GM12892 (cell line): ENCODE measurements around the gene GPR42. TPM values are rescaled to one million over a fixed set of nuclear protein-coding genes. Genes with fewer than 3 reads are reported as not detected.

ENCODE experiments used
- DNase-seq: peaks from one replicate; pipeline ENCODE4 v3.0.0; 2011; ENCODE audit not compliant: insufficient read length
- FAIRE-seq: peaks from 2 replicates; lab custom pipeline; 2011; peaks lifted over from hg19 to GRCh38; lab: Jason Lieb, UNC
- POLR2A ChIP-seq: IDR thresholded peaks from 2 replicates; pipeline ENCODE4 v1.6.1; 2011; ENCODE audit warnings: low read depth, low read length, control low read depth
- POLR2AphosphoS5 ChIP-seq: IDR thresholded peaks from 2 replicates; pipeline ENCODE4 v1.6.1; 2011; ENCODE audit warnings: low read depth, low read length, control low read depth
- TAF1 ChIP-seq: IDR thresholded peaks from 2 replicates; pipeline ENCODE4 v1.6.1; 2011; ENCODE audit warnings: low read depth, mild to moderate bottlenecking, control low read depth, low read length, borderline replicate concordance
- polyA plus RNA-seq: library from polyadenylated mRNA; unstranded; fragments of >200 nt; gene quantifications from one replicate; pipeline ENCODE4 v1.2.1, GENCODE V29; 2012; ENCODE audit warnings: missing spikeins, inconsistent platforms; ENCODE audit not compliant: missing spikeins

Gene GPR42, protein sequence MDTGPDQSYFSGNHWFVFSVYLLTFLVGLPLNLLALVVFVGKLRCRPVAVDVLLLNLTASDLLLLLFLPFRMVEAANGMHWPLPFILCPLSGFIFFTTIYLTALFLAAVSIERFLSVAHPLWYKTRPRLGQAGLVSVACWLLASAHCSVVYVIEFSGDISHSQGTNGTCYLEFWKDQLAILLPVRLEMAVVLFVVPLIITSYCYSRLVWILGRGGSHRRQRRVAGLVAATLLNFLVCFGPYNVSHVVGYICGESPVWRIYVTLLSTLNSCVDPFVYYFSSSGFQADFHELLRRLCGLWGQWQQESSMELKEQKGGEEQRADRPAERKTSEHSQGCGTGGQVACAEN
- polyA plus RNA-seq = not detected

DNA sequence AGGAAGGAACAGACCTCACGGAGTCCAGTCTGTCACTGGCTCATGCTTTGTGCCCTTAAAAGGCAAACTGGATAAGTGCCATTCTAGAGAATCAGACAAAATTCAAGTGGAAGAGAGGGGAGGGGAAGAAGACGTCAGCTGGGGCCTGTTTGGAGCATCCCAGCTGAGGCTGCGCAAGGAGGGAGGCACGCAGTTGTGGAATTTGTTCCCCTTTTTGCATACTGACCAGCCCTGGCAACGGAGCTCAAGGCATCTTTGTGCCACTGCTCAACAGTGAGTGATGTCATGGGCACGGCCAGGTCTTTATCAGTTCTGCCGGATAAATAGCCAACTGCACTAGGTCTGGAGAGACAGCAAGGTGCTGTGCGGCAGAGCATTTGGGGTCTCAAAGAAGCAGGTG, at the start of gene GPR42:
TSS of gene GPR42 (plus strand) at position 347 of the 400 bp plus-strand sequence. CDS start 292 bp downstream, outside the sequence.
- no peak for DNase-seq
- TF ChIP-seq TAF1 (no peak), POLR2AphosphoS5 (no peak), POLR2A (no peak)
- FAIRE-seq = no peak

DNA sequence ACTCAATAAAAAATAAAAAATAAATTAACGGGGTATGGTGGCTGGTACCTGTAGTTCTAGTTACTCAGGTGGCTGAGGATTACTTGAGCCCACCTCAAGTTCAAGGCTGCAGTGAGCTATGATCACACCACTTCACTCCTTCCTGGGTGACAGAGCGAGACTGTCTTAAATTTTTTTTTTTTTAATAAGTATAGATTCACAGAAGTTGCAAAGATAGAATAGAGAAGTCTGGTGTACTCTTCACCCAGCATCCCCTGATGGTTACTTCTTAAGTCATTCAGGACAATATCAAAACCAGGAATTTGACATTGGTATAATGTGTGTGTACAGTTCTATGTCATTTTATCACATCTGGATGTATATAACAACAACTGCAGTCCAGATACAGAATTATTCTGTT, 49.6 kb upstream of the GPR42 start:
- DNase-seq (no peak), FAIRE-seq (no peak)
- TF ChIP-seq TAF1 = no peak
- no peak for TF ChIP-seq POLR2AphosphoS5
- TF ChIP-seq POLR2A = no peak

DNA sequence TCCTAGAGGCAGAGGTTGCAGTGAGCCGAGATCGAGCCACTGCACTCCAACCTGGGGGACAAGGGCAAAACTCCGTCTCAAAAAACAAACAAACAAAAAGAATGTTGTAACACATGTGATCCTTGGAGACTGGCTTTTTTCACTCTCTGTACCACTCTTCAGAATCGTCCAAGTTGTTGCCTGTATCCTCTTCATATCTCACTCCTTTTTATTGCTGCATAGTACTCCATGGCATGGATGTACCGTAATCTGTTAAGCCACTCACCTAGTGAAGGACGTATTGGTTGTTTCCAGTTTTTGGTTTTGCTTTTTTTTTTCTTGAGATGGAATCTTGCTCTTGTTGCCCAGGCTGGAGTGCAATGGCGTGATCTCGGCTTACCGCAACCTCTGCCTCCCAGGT, 48.9 kb upstream of the GPR42 start:
- FAIRE-seq = no peak

DNA sequence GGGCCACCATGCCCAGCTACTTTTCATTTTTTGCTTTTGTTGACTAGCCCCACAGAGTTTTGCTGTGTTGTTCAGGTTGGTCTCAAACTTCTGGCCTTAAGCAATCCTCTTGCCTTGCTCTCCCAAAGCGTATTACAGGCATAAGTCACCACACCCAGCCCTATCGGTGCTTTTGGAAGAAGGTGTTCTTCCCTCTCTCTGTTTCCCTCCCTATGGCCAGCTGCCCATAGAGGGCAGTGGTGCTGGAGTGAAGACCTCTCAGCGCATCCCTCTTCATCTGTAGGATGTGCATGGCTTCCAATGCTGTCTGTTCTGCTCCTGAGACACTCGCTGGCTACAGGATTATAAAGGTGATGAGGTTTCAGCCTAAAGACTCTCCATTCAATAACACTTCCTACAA, 43.2 kb upstream of the GPR42 start:
- TF ChIP-seq TAF1 = no peak
- no peak for TF ChIP-seq POLR2AphosphoS5
- no peak for TF ChIP-seq POLR2A
- FAIRE-seq (peak; percentile 27), DNase-seq (no peak)

More for the DNA sequence above, 48.9 kb upstream of the GPR42 start:
- DNase-seq = no peak
- TF ChIP-seq POLR2A (no peak), TAF1 (no peak), POLR2AphosphoS5 (no peak)

DNA sequence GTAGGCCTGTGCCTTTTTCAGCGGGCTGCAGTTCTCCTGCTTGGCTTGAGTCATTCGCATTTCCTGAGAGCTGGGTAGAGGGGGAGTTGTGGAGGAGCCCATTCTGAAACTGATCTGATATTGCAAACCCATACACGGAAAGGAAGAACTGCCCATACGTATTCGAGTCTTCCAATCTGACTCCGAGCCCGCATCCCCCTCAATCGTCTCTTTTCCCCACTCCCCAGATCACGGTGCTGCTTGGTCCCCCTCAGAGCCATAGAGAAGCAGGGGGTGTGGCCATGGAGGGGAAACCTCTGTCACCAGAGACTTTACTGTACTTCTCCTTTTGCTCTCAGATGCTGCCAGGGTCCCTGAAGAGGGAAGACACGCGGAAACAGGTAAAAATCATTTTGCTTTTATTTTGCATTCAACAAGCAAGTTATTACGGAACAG, 42.0 kb upstream of the GPR42 start, which contains the start of gene CD22:
TSS of gene CD22 (plus strand) at position 337 of the 435 bp plus-strand sequence. CDS start 2,854 bp downstream, outside the sequence.
- DNase-seq (peak; percentile 58), FAIRE-seq (peak; percentile 97)
- TF ChIP-seq POLR2AphosphoS5 (peak; percentile 97), POLR2A (peak; percentile 97), TAF1 (peak; percentile 79; the same call in 1 of the 2 replicates)

DNA sequence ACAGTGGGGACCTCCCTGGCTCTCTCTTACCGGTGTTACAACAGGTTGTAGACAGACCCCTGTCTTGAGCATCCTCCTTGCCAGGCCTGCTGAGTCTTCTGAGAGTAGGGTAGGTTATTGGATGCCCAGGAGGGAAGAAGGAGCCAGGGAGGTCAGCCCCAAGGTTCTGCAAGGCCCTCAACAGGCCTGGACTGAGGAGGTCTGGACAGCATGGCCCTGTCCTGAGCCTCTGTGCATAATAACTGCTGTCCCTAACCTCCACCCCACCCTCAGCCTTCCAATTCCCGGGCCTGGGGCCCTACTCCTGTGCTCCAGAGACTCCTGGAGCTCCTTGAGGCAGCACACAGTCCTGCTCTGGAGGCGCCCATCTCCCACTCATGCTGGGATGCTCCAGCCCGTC, 41.5 kb upstream of the GPR42 start:
- FAIRE-seq = no peak
- no peak for TF ChIP-seq TAF1
- TF ChIP-seq POLR2AphosphoS5 = no peak
- TF ChIP-seq POLR2A = no peak
- DNase-seq = peak; percentile 19

DNA sequence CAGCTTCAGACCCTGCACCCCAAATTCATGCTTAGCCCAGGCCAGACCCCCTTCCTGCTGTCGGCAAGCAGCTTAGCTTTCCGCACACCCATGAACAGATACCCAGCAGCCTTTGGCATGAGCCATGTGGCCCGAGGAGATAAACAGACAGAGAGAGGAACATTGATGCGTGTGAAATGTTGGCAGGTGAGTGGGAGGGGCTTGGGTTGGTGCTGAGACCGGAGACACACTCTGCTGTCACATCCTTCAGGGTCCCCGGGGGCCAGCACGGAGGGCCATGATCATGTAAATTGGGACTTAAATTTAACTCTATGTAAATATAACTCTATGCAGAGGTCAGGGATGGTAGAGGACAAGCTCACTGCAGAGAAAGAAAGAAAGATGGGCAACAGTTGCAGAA, 40.4 kb upstream of the GPR42 start:
- 0 out of 2 replicates have a peak, but pooled peaks have one; percentile 54 for TF ChIP-seq TAF1
- peak; percentile 67 for TF ChIP-seq POLR2A
- peak; percentile 69 for TF ChIP-seq POLR2AphosphoS5
- peak; percentile 98 for FAIRE-seq

DNA sequence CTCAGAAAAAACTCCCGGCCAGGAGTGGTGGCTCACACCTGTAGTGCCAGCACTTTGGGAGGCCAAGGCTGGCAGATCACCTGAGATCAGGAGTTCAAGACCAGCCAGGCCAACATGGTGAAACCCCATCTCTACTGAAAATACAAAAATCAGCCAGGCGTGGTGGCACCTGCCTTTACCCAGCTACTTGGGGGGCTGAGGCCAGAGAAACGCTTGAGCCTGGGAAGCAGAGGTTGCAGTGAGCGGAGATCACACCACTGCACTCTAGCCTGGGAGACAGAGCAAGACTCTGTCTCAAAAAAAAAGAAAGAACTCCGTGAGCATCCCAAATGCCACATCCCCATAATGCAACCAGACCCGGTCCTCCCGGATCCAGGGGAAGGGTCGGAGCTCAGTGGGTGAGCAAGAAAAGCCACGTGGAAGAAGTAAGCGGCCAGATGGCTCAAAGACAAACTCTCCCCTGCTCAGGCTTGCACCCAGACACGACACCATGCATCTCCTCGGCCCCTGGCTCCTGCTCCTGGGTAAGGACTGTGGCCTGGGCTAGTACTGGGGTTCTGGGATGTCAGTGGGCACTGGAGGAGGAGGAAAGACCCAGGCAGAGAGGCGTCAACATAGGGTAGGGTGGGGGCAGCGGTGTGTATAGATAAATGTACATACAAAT, 39.2 kb upstream of the GPR42 start:
- TF ChIP-seq TAF1 = no peak
- TF ChIP-seq POLR2AphosphoS5 = peak; percentile 49
- peak; percentile 47 for TF ChIP-seq POLR2A
- DNase-seq (no peak), FAIRE-seq (peak; percentile 88)

More for the DNA sequence above, 40.4 kb upstream of the GPR42 start:
- no peak for DNase-seq

DNA sequence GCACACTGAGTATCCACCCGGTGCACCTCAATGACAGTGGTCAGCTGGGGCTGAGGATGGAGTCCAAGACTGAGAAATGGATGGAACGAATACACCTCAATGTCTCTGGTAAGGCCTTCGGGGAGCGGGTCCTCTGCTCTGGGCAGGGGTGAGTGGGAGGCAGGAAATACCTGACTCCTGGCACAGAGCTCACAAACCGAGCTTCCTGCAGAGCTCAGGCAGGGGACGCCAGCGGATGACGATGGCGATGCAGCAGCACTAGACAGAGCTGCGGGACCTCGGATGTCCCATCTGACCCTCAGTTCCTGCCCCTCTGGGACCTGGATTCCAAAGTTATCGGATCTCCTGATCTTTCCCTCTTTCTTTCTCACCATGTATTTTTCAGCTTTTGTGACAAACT, 38.1 kb upstream of the GPR42 start:
- peak; percentile 98 for FAIRE-seq
- DNase-seq = no peak

DNA sequence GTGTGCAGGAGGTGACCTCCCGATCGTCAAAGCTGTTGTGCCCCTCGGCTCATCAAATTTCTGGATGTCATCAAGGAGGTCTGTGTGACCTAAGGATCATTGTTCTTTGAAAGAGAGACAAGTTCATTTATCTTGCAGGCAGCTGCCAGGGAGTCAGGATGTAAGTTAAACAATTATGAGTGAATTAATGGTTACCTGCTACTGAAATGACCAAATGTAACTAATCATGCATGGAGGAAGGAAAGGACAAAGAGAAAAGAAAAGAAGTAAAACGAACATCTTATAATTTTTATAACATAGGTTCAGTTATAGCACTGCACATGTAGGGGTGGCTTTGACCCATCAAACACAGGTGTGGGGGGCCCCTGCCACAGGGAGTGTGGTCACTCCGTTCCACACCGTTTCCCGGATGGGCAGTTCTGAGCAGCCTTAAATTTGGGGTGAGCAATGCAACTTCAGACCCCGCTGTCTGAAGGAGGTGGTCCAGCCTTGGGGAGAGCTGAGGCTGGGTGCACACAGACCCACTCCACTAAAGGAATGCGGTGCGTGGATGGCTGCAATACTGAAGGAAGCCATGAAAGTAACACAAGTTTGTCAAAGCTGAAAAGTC, 36.6 kb upstream of the GPR42 start:
- FAIRE-seq (peak; percentile 58), DNase-seq (no peak)
- TF ChIP-seq POLR2AphosphoS5 = 0 out of 2 replicates have a peak, but pooled peaks have one; percentile 48
- TF ChIP-seq POLR2A = peak; percentile 54
- TF ChIP-seq TAF1 = no peak

More for the DNA sequence above, 38.1 kb upstream of the GPR42 start:
- TF ChIP-seq POLR2AphosphoS5 (peak; percentile 85), TAF1 (0 out of 2 replicates have a peak, but pooled peaks have one; percentile 39), POLR2A (peak; percentile 81)

DNA sequence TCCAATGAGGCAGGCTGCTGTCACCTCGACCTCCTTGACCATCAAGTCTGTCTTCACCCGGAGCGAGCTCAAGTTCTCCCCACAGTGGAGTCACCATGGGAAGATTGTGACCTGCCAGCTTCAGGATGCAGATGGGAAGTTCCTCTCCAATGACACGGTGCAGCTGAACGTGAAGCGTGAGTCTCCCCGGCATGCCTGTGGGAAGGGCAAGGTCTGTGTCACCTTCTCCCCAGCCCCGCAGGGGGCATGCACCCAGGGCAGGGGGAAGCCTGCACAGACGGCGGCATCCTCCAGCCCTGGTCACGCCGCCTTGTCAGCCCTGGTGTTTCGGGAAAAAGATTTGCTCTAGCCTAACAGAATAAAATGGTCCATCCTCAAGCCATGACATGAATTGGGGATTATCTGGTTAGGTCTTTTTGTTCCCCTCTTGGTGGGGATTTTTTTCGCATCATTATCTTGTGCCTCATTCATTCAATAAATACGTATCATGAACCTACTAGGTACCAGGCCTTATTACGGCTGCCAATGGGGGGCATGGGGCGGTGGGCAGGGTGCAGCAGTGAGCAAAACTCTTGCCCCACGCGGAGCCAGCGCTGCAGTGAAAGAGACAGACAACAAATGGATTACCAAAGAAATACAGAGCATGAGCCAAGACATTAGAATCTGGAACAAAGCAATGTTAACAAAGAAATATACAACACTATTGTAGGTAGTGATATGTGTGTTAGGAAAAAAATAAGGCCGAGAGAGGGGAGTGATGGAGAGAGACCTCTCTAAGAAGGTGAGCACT, 34.5 kb upstream of the GPR42 start:
- FAIRE-seq = peak; percentile 51

More for the DNA sequence above, 34.5 kb upstream of the GPR42 start:
- TF ChIP-seq POLR2AphosphoS5 (no peak; the same call in 1 of the 2 replicates), POLR2A (no peak), TAF1 (no peak)
- no peak for DNase-seq
